Pancreas (tissue), 10 donors: ENCODE measurements around the gene SLC26A5. TPM values are rescaled to one million over a fixed set of nuclear protein-coding genes. Genes with fewer than 3 reads are reported as not detected.

ENCODE experiments used
- ATAC-seq, 4 donors: fragments of 200-7000 bp; cut with Tn5 transposase; one replicate each; pipeline versions ENCODE4 v1.8.0 to v1.9.1; 2020; ENCODE audit warnings: mild to moderate bottlenecking in 4 of 4, moderate library complexity in 4 of 4
- DNase-seq, 6 donors: peaks; one replicate each; pipeline ENCODE4 v3.0.0-alpha.2; 2020
- FAIRE-seq: peaks from 2 replicates; lab custom pipeline; 2012; peaks lifted over from hg19 to GRCh38; lab: Jason Lieb, UNC
- H3K27ac ChIP-seq, 4 donors: fragments of 200-600 bp; sonication (generic); 1 replicate in 3 of 4; 2 replicates in 1 of 4; pipeline versions ENCODE4 v1.5.0 to v1.8.0; 2020
- H3K27me3 ChIP-seq, 4 donors: fragments of 200-600 bp; one replicate each; pipeline ENCODE4 v1.8.0; 2021
- H3K36me3 ChIP-seq, 3 donors: fragments of 200-600 bp; sonication (generic) in 1 of 3; one replicate each; pipeline versions ENCODE4 v1.5.0 to v1.8.0; 2020 to 2021
- H3K4me1 ChIP-seq, 3 donors: fragments of 200-600 bp; one replicate each; pipeline ENCODE4 v1.8.0; 2021
- H3K4me3 ChIP-seq, 4 donors: fragments of 200-600 bp; sonication (generic) in 2 of 4; one replicate each; pipeline versions ENCODE4 v1.5.0 to v1.8.0; 2020 to 2021
- H3K9me3 ChIP-seq, 4 donors: fragments of 200-600 bp; one replicate each; pipeline ENCODE4 v1.8.0; 2021
- CTCF ChIP-seq, 4 donors: fragments of 200-600 bp; sonication (generic) in 3 of 4; IDR thresholded peaks; one replicate each; pipeline versions ENCODE4 v1.5.0 to v1.8.0; 2021; ENCODE audit warnings: antibody characterized with exemption in 4 of 4
- WGBS, 2 donors: extraction: QIAGEN DNeasy Blood & Tissue Kit; methylation state at CpG; one replicate each; pipeline ENCODE4 v1.1.7; 2013; 5-methylcytosine and 5-hydroxymethylcytosine counted together
- intact Hi-C, 3 donors: fragments of 100-400 bp; cut with DNase I; formaldehyde crosslinking; loops; one replicate each; pipeline versions ENCODE4 v1.11.1 to v1.14.2; 2022
- polyA plus RNA-seq, 2 donors: library from polyadenylated mRNA; stranded (reverse); fragments of 200-250 nt; gene quantifications; one replicate each; pipeline ENCODE4 v1.2.3, GENCODE V29; 2013
- total RNA-seq, 6 donors: library from RNA; stranded (reverse); fragmentation: NEBNext Ultra II Directional in 4 of 6; extraction: Animal tissue kit (Norgen Biotek cat#: 25700) in 4 of 6; gene quantifications; one replicate each; pipeline versions ENCODE4 v1.2.1 to v1.2.4, GENCODE V29; 2021 to 2023
- donor health status: healthy with polysubstance abuse.
- donor health status: DM: no; HTN: no; CAD: no; lungs with moderate emphysema.
- donor health status: DM: no; HTN: no; CAD: no.
- donor health status: control.
- donor health status: control.
- donor health status: Bipolar disorder and iron deficiency.
- donor health status: DM: yes; HTN: yes; CAD: no.
- donor health status: DM: no; HTN: no; CAD: no.
- donor health status: DM: no; HTN: no; CAD: no.
- donor health status: DM: yes; HTN: yes; CAD: no.

Gene SLC26A5
- total and polyA plus RNA-seq, 8 donors = 0.09 to 0.34 (median 0.19) TPM; not detected in 3

- Histone ChIP-seq H3K27me3 (no peaks in the 10 kb centered on the region), H3K36me3 (peaks cover 0 to 23% (median 0%) of the 10 kb centered on the region in 3 donors), H3K9me3 (no peaks in the 10 kb centered on the region), H3K27ac (no peak overlapping the region), H3K4me3 (no peak overlapping the region), H3K4me1 (peaks cover 0 to 26% (median 16%) of the 10 kb centered on the region in 3 donors)
- intact Hi-C loops = no loop called here
- FAIRE-seq = no peak
- no peak for DNase-seq
- WGBS, 2 donors = 81 to 83% methylated on average over 2 of the region's 2 CpGs
- TF ChIP-seq CTCF (IDR thresholded peaks at IDR 0.05) = no peak
- ATAC-seq = no peak
Observed at GRCh38 chr7:103341466-103341865, 104.5 kb downstream of the SLC26A5 start.

GRCh38 chr7:103338864-103339263, 107.1 kb downstream of the SLC26A5 start:
- no peak for TF ChIP-seq CTCF (IDR thresholded peaks at IDR 0.05)
- intact Hi-C loops = no loop called here
- Histone ChIP-seq H3K27ac (no peak overlapping the region), H3K36me3 (peaks cover 0 to 31% (median 3%) of the 10 kb centered on the region in 3 donors), H3K4me3 (no peak overlapping the region), H3K4me1 (peaks cover 0 to 20% (median 16%) of the 10 kb centered on the region in 3 donors), H3K9me3 (no peaks in the 10 kb centered on the region), H3K27me3 (no peaks in the 10 kb centered on the region)
- FAIRE-seq = no peak
- WGBS, 2 donors = 97 to 100% methylated on average over 2 of the region's 2 CpGs
- no peak for ATAC-seq
- DNase-seq = no peak

- no peak for FAIRE-seq
- H3K27ac ChIP-seq = no peak overlapping the region
- H3K36me3 ChIP-seq = peaks cover 0 to 30% (median 3%) of the 10 kb centered on the region in 3 donors
- intact Hi-C loops = no loop called here
- H3K9me3 ChIP-seq = no peaks in the 10 kb centered on the region
- no peak overlapping the region for H3K4me3 ChIP-seq
- no peak for DNase-seq
- H3K27me3 ChIP-seq = no peaks in the 10 kb centered on the region
- H3K4me1 ChIP-seq = peaks cover 0 to 9% (median 4%) of the 10 kb centered on the region in 3 donors
- TF ChIP-seq CTCF (IDR thresholded peaks at IDR 0.05) = no peak
- 86 to 93% methylated on average over 2 of the region's 2 CpGs for WGBS, 2 donors
- no peak for ATAC-seq
Observed at GRCh38 chr7:103336761-103337160, 109.2 kb downstream of the SLC26A5 start.

DNA sequence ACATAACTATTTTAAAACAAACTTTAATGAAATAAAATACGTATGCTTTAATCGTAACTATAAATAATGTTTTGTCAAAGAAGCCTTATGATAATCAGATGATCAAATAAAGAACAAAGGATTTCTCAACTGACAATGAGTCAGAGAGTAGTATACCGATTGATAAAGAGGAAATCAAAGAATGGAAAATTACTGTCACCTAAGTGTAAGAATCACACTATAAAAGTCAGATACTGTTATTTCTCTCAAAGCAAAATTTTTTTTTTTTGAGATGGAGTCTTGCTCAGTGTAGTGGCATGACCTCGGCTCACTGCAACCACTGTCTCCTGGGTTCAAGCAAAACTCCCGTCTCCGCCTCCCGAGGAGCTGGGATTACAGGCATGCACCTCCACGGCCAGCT, 120.3 kb downstream of the SLC26A5 start:
- no peak overlapping the region for H3K4me3 ChIP-seq
- intact Hi-C loops = no loop called here
- no peaks in the 10 kb centered on the region for H3K4me1 ChIP-seq
- no peak overlapping the region for H3K27ac ChIP-seq
- DNase-seq (no peak), FAIRE-seq (peak; percentile 29), ATAC-seq (no peak)
- 92% methylated on average over 8 of the region's 8 CpGs for WGBS, 2 donors
- no peaks in the 10 kb centered on the region for H3K9me3 ChIP-seq
- H3K27me3 ChIP-seq = no peaks in the 10 kb centered on the region
- TF ChIP-seq CTCF (IDR thresholded peaks at IDR 0.05) = no peak
- H3K36me3 ChIP-seq = peaks cover 0 to 32% (median 9%) of the 10 kb centered on the region in 3 donors

Other genes with a start within 250 kb of the SLC26A5 start
- 10 to 100 TPM; 27.8 to 40.1 (median 30.9) TPM for gene PMPCB, start 148.8 kb downstream of the SLC26A5 start, total RNA-seq
- gene PMPCB, start 148.8 kb downstream of the SLC26A5 start, polyA plus RNA-seq = 10 to 100 TPM; 20.8 to 44.7 TPM
- gene DNAJC2, start 101.4 kb downstream of the SLC26A5 start, total RNA-seq = 10 to 100 TPM in 4 of 6 donors, 1 to 10 TPM in 2; 8.1 to 12.8 (median 10.9) TPM
- 10 to 100 TPM; 16.1 to 24.4 TPM for gene DNAJC2, start 101.4 kb downstream of the SLC26A5 start, polyA plus RNA-seq
- 10 to 100 TPM; 17.7 to 45.8 (median 35.7) TPM for gene PSMC2, start 98.6 kb downstream of the SLC26A5 start, total RNA-seq
- gene PSMC2, start 98.6 kb downstream of the SLC26A5 start, polyA plus RNA-seq = 10 to 100 TPM; 31.3 to 58.8 TPM